GM04503 (cell line): ENCODE data around the gene CPA4.

Source experiments
- DNase-seq: peaks from one replicate; pipeline ENCODE4 v3.0.0-alpha.2; 2012; ENCODE audit warnings: low read depth

The CPA4 gene

DNA sequence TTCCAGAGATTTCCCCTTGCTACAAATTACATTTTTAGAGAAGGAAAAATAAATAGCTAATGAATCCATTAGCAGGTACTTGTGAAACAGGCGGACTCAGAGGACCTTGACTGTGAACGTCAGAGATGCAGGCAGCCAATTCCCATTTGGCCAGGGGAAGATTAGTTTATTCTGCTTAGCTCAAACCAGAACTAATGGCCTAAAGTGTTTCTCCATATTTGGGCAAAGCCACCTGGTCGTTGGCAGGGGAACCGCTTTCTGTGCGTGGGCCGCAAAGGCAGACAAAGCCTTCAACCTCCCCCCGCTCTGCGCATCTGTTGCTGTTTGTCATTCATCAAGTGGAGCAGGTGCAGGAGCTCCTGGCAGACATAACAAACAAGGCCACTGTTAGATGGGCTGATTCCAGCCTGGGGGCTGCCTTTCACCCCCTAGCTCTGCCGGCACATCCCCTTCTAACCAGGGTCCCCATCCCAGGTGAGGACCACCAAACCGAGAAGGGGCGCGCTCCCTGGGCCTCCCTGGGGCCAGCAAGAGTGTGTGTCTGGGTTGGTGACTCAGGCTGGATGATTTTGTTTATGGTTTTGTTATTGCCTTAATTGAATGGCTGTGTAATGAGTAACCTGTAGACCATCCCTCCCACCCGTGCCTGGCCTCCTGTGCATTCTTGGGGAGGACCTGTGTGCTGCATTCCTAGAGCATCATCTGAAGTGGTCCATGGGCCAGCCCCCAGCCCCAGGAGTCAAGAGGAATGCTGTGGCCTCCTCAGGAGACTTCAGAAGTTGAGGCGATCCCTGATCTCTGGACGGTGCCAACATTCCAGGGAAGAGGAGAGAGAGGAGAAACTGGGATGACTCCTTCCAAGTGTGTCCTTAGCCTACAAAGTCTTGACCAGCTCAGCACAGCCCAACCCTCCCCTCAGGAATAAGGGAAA lies 72.8 kb downstream of the CPA4 start:
- DNase-seq: peak; percentile 73

DNA sequence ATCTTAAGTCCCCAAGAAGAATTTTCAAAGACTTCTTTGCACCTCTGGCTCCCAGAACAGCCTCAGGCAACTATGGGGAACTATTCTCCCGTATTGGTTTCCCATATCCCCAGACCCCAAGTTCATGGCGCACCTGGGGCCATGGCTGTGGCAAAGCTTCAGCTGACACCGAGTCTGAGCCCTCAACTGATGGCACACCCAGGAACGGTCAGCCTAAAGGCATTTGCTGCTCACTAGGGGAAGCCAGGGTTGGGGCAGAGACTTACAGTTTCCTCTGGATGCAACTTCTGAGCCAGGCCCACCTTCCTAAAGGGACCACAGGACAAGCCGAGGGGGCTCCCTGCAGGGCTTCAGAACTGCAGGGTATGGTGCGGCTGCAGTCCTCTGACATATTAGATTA lies 73.6 kb downstream of the CPA4 start:
- no peak for DNase-seq

- no peak for DNase-seq
Measured at GRCh38 chr7:130367088-130367755, 74.3 kb downstream of the CPA4 start.

GRCh38 chr7:130367836-130368746 lies 75.1 kb downstream of the CPA4 start:
- no peak for DNase-seq

DNA sequence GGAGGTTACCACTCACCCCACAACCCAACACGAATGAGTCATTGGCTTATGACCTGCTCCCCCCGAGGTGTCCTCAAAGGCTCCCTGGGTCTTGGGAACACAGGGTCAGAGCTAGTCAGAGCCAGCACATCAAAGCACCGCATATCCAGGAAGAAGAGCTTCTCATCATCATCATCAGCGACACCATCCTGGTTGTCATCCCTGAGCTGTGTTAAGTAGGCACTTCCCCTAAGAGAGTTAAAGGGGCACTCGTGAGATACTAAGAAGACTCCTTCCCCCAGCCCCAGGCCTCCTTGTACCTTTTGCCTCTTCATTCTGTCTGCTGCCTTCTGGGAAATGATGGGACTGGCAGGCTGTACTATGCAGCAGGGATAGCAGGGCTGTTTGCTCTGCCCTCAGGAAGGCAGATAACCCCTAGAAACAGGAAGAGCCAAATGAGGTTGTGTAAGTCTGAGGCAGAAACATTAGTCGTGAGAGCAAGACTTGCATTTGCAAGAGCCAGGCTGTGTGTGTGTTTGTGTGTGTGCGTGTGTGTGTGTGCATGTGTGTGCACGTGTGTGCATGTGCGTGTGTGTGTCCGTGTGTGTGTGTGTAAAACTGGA lies 76.2 kb downstream of the CPA4 start:
- no peak for DNase-seq

DNA sequence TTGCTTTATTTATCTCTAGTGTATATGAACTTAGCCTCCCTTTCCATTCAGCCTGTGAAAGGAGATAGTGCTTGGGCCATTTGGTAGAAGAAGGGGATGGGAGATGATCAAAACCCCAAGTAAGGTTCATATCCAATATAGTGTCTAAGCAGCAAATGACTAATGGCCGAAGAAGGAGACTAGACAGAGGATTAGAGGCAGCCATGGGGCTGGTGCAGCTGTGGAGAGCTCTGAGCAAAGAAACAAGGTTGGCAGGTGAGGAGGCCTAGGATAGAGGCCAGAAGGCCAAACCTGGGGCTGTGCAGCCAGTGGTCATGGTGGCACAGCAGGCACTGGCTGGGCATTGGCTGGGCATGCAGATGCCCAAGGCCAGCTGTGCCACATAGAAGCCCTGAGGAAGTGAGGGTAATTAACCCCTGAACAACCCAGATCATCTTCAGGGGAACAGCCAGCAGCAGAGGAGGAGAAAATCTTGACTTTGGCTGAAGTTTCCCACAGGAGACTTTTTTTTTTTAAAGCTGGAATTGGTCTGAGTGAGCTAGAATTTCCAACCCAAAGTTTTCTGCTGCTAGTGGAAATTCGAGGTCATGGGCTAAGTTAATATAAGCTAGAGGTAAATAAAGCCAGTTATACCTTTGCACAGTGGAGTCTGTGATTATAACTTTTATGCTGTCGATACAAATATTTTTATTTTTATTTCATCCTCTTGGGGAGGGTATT lies 77.0 kb downstream of the CPA4 start:
- DNase-seq: no peak

GRCh38 chr7:130371046-130371445 lies 78.1 kb downstream of the CPA4 start:
- no peak for DNase-seq

DNA sequence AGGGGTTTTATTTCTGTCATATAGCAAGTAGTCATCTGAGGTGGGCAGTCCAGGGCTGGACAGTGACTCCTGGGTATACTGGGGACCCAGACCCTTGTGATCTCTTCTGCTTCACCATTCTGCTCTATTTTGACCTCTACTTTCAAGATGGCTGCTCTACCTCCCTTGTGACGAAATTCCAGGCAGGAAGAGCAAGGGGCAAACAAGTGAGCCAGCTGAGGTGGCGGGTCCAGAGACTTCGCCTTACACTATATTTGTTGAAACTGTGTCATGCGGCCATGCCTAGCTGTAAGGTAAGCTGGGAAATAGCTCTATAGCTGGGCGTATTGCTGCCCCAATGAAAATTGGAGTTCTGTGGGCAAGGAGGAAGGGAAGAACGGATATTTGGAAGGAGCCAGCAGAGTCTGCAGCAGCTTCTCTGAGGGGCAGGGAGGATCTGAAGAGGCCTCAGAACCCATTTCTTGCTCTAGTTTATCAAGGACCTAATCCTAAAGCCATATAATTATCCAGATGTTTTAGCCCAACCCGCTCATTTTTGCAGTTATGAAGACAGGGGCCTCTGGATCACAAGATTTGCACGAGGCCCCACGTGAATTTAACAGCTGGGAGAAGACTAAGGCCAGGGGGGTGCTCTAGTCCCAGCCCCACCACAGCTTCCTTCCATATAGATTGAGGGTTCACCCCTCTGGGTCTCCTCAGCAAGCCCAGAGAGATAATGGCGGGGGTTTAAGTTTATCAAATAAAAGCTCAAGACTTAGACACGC lies 79.6 kb downstream of the CPA4 start:
- no peak for DNase-seq
